Epithelial cell of proximal tubule (primary cell): ENCODE results near the gene AHNAK2. TPM values are rescaled to one million over a fixed set of nuclear protein-coding genes. Genes with fewer than 3 reads are reported as not detected.
"Not testable (repeated sequence)": the region's sequence is repeated elsewhere in the genome, so short reads cannot be mapped to it uniquely, and the experiment has no call there.

Experiments used
- DNase-seq: peaks from one replicate; pipeline ENCODE4 v3.0.0-alpha.2; 2011; ENCODE audit warnings: low read depth
- H3K4me3 ChIP-seq: 2 replicates; pipeline ENCODE4 v1.5.1; 2011; ENCODE audit warnings: low read depth, mild to moderate bottlenecking, low read length
- CTCF ChIP-seq: conservative IDR thresholded peaks from 2 replicates; pipeline ENCODE4 v1.5.1; 2012; ENCODE audit warnings: low read depth, mild to moderate bottlenecking, low read length
- total RNA-seq: library from RNA; depleted of rRNA; stranded (reverse); fragments of >200 nt; gene quantifications from 2 replicates; pipeline ENCODE4 v1.2.3, GENCODE V29; 2015

AHNAK2 gene
- total RNA-seq, result 16.6 and 20.8 TPM in 2 replicates

GRCh38 chr14:104977681-104978653 is at the start of gene AHNAK2:
TSS of gene AHNAK2 (minus strand) at chr14:104978374. CDS start at chr14:104978237, 137 bp downstream.
- peak within 1 kb of the TSS; percentile 87 for H3K4me3 ChIP-seq
- TF ChIP-seq CTCF, result no peak
- DNase-seq, result no peak

- not testable (repeated sequence) for DNase-seq, H3K4me3 ChIP-seq
Measured at GRCh38 chr14:105027718-105028117, 49.5 kb upstream of the AHNAK2 start.

GRCh38 chr14:105026802-105027563 is 48.8 kb upstream of the AHNAK2 start:
- H3K4me3 ChIP-seq, result no peak overlapping the region
- DNase-seq, result no peak
- no peak for TF ChIP-seq CTCF

GRCh38 chr14:105026033-105026785 is 48.0 kb upstream of the AHNAK2 start:
- no peak for DNase-seq
- TF ChIP-seq CTCF, result no peak
- no peak overlapping the region for H3K4me3 ChIP-seq

GRCh38 chr14:105025429-105025828 is 47.3 kb upstream of the AHNAK2 start:
- TF ChIP-seq CTCF, result no peak
- no peak overlapping the region for H3K4me3 ChIP-seq
- no peak for DNase-seq

GRCh38 chr14:105023791-105024480 is 45.8 kb upstream of the AHNAK2 start:
- H3K4me3 ChIP-seq, result no peak overlapping the region
- DNase-seq, result peak; percentile 74
- TF ChIP-seq CTCF, result peak; percentile 3
